IPS-18c (cell line): Measurements from ENCODE around the gene YIPF1.
"Not testable (repeated sequence)": the region's sequence is repeated elsewhere in the genome, so short reads cannot be mapped to it uniquely, and the experiment has no call there.

Experiments used
- H3K4me3 ChIP-seq: 2 replicates; pipeline ENCODE4 v1.7.0; 2013; ENCODE audit warnings: low read depth, mild to moderate bottlenecking, low read length, moderate library complexity; ENCODE audit not compliant: insufficient read depth
- H3K9me3 ChIP-seq: one replicate; pipeline ENCODE4 v1.6.1; 2013; ENCODE audit warnings: mild to moderate bottlenecking, low read length, moderate library complexity; ENCODE audit not compliant: control insufficient read depth, insufficient read depth

Gene YIPF1

GRCh38 chr1:53821380-53821779 is 68.2 kb downstream of the YIPF1 start:
- Histone ChIP-seq H3K4me3 (no peak overlapping the region), H3K9me3 (no peaks in the 10 kb centered on the region)

GRCh38 chr1:53819387-53819786 is 70.2 kb downstream of the YIPF1 start:
- no peak overlapping the region for H3K4me3 ChIP-seq
- H3K9me3 ChIP-seq, result no peaks in the 10 kb centered on the region

- H3K4me3 ChIP-seq, H3K9me3 ChIP-seq: not testable (repeated sequence)
Measured at GRCh38 chr1:53816584-53816983, 73.0 kb downstream of the YIPF1 start.

GRCh38 chr1:53815484-53815883 is 74.1 kb downstream of the YIPF1 start:
- H3K4me3 ChIP-seq, H3K9me3 ChIP-seq: not testable (repeated sequence)

- Histone ChIP-seq H3K4me3 (no peak overlapping the region), H3K9me3 (peaks cover 3% of the 10 kb centered on the region)
Measured at GRCh38 chr1:53811414-53811851, 78.2 kb downstream of the YIPF1 start.

GRCh38 chr1:53810497-53810896 is 79.1 kb downstream of the YIPF1 start:
- Histone ChIP-seq H3K4me3 (no peak overlapping the region), H3K9me3 (peaks cover 3% of the 10 kb centered on the region)

- Histone ChIP-seq H3K4me3 (no peak overlapping the region), H3K9me3 (peaks cover 3% of the 10 kb centered on the region)
Measured at GRCh38 chr1:53810007-53810406, 79.6 kb downstream of the YIPF1 start.

- Histone ChIP-seq H3K4me3 (no peak overlapping the region), H3K9me3 (peaks cover 3% of the 10 kb centered on the region)
Measured at GRCh38 chr1:53807916-53808315, 81.7 kb downstream of the YIPF1 start.

GRCh38 chr1:53804791-53805505 is 84.6 kb downstream of the YIPF1 start:
- peaks cover 3% of the 10 kb centered on the region for H3K9me3 ChIP-seq
- H3K4me3 ChIP-seq, result no peak overlapping the region

- Histone ChIP-seq H3K9me3 (peaks cover 3% of the 10 kb centered on the region), H3K4me3 (no peak overlapping the region)
Measured at GRCh38 chr1:53804181-53804580, 85.4 kb downstream of the YIPF1 start.
